Endothelial cell of umbilical vein (primary cell): ENCODE measurements around the gene SLC27A4.

Experiments used
- CTCF ChIP-seq, 2 donors: IDR thresholded peaks; 1 replicate in 1 of 2; 2 replicates in 1 of 2; pipeline ENCODE4 v1.5.1; 2011; ENCODE audit warnings: low read length in 2 of 2, mild to moderate bottlenecking in 2 of 2, moderate library complexity in 2 of 2, control low read depth in 1 of 2, inconsistent platforms in 1 of 2, low read depth in 1 of 2; ENCODE audit not compliant: insufficient read depth in 1 of 2; ENCODE audit errors: extremely low read depth in 1 of 2
- EZH2 ChIP-seq: IDR thresholded peaks from 2 replicates; pipeline ENCODE4 v1.6.1; 2012; ENCODE audit warnings: borderline replicate concordance, low read depth, mild to moderate bottlenecking, moderate library complexity, low read length, inconsistent platforms; ENCODE audit not compliant: severe bottlenecking
- JUN ChIP-seq: IDR thresholded peaks from 2 replicates; pipeline ENCODE4 v1.6.1; 2011; ENCODE audit warnings: borderline replicate concordance, low read depth; ENCODE audit not compliant: insufficient read length, insufficient read depth

GRCh38 chr9:128333451-128333869, 6.9 kb upstream of the SLC27A4 start:
- TF ChIP-seq CTCF (IDR thresholded peaks at IDR 0.05; ENCODE audit: extremely low read depth in 1 of 2, insufficient read depth in 1 of 2, low read depth in 1 of 2, low read length in 2 of 2) = no peak
- no peak for TF ChIP-seq JUN
- no peak for TF ChIP-seq EZH2
